Raji (cell line): ENCODE results near the gene SLC2A1.
A peak's percentile ranks its signal among the peaks of the same experiment; 100 is the strongest.

Source experiments
- POLR2A ChIP-seq: IDR thresholded peaks from 2 replicates; pipeline ENCODE4 v1.6.1; 2011; ENCODE audit warnings: low read depth, low read length, control low read depth; ENCODE audit not compliant: insufficient read depth

SLC2A1 gene

GRCh38 chr1:42958488-42959319 is at the start of gene SLC2A1:
Gene SLC2A1 (minus strand): TSS chr1:42958868. CDS start chr1:42958651, 217 bp downstream.
- TF ChIP-seq POLR2A: peak; percentile 96

DNA sequence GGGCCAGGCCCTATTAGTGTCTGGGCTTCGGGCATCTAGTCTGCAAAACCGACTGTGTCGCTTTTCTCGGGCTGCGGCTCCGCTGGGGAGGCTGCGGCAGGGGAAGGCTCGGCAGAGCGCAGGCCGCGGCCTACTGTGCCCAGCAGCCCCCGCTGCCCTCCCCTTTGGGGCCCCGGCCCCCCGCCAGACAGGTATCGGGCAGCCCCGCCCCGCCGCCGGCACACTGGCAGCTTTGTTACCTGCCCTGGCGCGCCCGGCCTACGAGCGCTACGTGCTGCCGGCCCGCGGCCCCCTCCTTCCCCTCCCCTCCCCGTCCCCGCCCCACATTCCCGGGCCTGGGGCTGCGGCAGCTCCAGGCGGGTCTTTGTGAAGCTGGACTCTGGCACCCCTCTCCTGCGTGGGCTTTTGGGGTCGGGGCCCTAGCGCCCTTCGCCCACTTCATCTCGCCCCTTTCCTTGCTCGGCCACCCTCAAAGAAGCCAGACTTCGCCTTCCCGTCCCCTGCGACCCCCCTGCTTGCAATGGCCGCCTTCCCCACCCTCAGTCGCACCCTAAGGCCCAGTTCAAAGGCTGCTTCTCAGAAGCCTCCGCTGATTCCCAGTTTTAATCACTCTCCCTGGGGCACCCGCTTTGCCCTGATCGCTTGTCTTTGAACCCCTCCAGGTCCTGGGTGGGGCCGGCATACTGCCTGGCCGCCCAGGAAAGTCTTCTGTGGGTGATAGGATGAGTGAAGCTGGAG is 48.9 kb upstream of the SLC2A1 start:
- no peak for TF ChIP-seq POLR2A

DNA sequence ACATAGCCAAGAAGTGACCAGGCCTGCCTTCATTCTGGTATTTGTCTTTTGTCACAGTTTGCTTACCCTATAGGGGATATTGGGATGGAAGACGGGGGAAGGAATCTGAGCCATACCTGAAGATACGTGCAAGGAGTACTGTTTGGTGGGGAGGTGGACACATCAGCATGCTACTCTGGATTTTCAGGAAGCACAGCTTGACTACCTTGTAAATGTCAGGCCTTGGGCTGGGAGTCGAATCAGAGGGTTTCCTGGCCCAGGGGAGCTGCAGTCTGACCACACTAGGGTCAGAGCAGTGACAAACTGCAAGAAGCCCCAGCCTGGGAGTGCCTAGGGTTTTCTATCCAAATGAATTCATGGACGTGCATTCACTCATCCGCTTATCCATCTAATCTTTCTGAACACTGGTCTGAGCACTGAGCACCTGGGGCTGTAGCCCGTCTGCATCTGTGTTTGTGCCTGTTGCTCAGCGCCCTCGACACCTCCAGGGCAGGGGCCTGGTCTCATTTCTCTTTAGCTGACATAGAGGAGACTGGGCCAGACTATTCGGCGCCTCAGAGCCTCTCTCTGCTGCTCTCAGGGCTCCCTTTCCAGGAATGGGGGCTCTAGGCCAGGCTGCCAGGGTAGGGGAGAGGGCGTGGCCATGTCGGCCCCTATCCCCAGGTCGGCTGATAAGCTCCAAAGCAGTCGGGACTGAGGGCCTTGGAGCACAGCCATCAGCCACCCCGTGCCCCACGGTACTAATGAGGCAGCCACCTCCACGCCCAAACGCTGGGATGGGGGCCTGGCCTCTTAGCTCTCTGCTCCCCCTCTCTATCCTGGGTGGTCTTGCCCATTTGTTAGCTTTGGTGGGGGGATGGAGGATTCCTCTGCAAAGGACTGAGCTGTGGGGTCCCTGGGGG is 47.0 kb upstream of the SLC2A1 start:
- no peak for TF ChIP-seq POLR2A

DNA sequence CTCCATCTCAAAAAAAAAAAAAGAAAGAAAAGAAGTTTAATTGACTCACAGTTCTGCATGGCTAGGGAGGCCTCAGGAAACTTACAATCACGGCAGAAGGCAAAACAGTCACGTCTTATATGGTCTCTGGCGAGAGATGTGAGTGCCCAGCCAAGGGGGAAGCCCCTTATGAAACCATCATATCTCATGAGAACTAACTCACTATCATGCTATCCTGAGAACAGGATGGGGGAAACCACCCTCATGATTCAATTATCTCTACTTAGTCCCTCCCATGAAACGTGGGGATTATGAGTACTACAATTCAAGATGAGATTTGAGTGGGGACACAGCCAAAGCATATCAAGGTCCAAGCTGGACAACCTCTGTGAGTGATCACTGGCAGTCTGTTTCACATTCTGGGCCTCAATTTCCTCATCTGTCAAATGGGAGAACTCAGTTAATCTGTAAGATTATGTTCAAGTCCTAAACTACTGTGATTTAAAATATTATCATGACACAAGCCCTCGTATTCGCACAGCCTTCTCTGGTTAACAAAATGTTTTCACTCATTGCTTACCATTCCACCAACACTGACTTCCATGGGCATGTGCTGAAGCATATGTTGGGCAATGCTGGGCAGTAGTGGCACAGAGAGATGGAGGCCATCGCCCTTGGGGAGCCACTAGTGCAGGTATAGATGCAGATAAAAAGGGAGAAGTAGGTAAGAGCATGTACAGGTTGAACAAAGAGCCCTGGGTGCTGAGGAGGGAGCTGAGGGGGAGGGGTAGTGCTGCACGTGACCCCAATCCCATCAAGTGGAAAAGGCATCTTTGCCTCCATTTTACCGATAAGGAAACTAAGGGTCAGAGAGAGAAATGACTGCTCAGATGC is 46.2 kb upstream of the SLC2A1 start:
- no peak for TF ChIP-seq POLR2A

DNA sequence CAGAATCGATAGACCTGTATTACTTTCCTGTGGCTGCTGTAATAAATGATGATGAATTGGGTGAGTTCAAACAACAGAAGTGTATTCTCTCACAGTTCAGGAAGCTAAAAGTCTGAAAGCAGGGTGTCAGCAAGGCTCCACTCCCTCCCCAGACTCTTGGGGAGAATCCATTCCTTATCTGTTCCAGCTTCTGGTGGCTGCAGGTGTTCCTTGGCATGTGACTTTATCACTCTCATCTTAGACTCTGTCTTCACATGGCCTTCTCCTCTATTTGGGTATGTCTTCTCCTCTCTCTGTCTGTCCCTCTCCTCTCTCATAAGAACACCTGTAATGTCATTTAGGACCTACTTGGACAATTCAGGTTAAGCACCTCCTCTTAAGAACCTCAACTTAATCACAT is 44.1 kb upstream of the SLC2A1 start:
- no peak for TF ChIP-seq POLR2A

DNA sequence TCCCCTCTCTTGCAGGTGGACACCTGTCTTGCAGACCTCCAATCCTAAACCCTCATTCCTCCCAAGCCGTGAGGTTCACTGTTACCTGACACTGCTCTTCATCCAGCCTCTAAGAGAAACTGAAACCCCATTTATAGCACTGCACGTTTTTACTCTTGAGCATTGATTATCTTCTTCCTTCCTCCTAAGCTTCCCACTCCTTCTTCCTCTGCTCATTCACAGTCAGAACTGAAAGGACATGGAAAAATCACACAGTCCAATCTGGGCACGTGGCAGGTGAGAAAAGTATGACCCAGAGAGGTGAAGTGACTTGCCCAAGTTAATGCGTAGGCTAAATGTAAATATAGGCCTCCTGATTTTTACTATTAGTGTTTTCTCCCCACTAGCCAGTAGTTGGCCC is 43.4 kb upstream of the SLC2A1 start:
- no peak for TF ChIP-seq POLR2A

- no peak for TF ChIP-seq POLR2A
These were observed 42.8 kb upstream of the SLC2A1 start for GRCh38 chr1:43001434-43001833.

DNA sequence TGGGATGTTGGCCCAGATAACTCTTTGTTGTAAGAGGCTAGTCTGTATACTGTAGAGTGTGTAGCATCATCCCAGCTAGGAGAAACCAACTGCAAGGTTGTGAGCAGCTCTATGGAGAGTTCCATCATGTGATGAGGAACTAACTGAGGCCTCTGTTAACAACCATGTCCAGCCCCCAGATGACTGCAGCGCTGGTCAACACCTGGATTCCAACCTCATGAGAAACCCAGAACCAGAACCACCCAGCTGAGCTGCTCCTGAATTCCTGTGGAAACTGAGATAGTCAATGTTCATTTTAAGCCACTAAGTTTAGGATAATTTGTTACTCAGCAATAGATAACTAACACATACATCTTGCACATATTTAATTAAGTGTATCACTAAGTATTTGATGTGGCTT is 41.6 kb upstream of the SLC2A1 start:
- no peak for TF ChIP-seq POLR2A

- no peak for TF ChIP-seq POLR2A
These were observed 40.6 kb upstream of the SLC2A1 start for GRCh38 chr1:42999308-42999707.

- TF ChIP-seq POLR2A: no peak
These were observed 39.7 kb upstream of the SLC2A1 start for GRCh38 chr1:42998386-42998785.

- no peak for TF ChIP-seq POLR2A
These were observed 37.8 kb upstream of the SLC2A1 start for GRCh38 chr1:42996384-42996970.

GRCh38 chr1:42993502-42994136 is 35.0 kb upstream of the SLC2A1 start:
- TF ChIP-seq POLR2A: no peak

DNA sequence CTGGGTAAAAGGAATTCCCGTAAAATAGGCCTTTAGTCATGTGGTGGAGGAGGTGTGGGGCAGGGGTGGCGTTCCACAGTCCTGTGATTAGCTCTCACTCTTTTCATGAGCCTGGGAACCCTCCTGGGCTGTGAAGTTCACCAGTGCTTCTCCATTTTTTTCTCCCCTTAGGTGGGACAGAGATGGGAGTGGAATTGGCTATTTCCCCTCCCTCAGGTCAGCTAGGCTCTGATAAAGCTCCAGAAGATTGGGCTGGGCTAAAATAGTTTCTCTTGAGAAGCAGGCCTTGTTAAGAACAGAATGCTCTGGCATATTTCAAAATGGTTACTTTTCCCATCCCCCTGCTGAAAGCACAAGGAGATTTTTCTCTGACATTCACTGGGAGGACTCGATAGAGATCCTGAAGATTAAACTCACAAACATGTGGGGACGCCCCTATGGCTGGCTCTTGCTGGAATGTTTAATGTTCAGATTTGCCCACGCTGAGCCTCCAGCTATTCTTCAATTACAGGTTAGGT is 33.4 kb upstream of the SLC2A1 start:
- TF ChIP-seq POLR2A: no peak
